ENCODE data around the gene FCRL1. TPM values are rescaled to one million over a fixed set of nuclear protein-coding genes. Genes with fewer than 3 reads are reported as not detected.

The FCRL1 gene
- total RNA-seq, 1 experiment from 2014 or later: not detected

DNA sequence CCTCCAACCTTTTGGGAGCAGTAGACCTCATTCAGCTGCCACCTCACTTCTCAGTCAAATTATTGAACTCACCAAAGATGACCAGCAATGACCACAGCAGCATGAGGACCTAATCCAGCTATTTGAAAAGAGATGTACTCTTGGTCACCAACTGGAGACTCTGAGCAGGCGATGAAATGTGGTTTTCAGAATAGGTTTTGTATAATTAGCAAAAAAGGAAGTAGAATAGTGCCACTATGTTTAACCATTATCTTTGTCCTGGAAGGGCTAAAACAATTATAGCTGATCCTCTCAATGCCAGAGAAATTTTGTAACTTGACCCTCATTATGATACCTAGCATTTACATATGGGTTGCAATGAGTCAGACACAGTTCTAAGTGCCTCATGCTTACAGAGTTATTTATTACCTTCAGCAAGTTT lies 42.9 kb downstream of the FCRL1 start, which contains the start of gene FCRL2:
Gene FCRL2 (minus strand): TSS at position 162 of the 421 bp plus-strand sequence. CDS start 59 bp downstream, at position 103.
- TF ChIP-seq, protein P1, sequence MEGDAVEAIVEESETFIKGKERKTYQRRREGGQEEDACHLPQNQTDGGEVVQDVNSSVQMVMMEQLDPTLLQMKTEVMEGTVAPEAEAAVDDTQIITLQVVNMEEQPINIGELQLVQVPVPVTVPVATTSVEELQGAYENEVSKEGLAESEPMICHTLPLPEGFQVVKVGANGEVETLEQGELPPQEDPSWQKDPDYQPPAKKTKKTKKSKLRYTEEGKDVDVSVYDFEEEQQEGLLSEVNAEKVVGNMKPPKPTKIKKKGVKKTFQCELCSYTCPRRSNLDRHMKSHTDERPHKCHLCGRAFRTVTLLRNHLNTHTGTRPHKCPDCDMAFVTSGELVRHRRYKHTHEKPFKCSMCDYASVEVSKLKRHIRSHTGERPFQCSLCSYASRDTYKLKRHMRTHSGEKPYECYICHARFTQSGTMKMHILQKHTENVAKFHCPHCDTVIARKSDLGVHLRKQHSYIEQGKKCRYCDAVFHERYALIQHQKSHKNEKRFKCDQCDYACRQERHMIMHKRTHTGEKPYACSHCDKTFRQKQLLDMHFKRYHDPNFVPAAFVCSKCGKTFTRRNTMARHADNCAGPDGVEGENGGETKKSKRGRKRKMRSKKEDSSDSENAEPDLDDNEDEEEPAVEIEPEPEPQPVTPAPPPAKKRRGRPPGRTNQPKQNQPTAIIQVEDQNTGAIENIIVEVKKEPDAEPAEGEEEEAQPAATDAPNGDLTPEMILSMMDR (conservative IDR thresholded peaks at IDR 0.05): no peak
- Histone ChIP-seq H2AFZ (ENCODE audit: low read length) (no peak within 1 kb of the TSS), H3K27ac (ENCODE audit: insufficient read length, low read depth, low read length) (no peak within 1 kb of the TSS), H3K23ac (ENCODE audit: insufficient read length, low read depth, low read length) (no peak within 1 kb of the TSS), H2BK5ac (ENCODE audit: insufficient read length, low read length) (no peak within 1 kb of the TSS), H3K56ac (ENCODE audit: insufficient read length, low read depth, low read length) (no peak within 1 kb of the TSS), H2AK5ac (ENCODE audit: insufficient read length, low read length) (no peak within 1 kb of the TSS), H4K91ac (ENCODE audit: insufficient read length, low read depth, low read length) (no peak within 1 kb of the TSS), H2BK120ac (ENCODE audit: low read depth, low read length, poor library complexity, severe bottlenecking) (no peak within 1 kb of the TSS), H2BK15ac (ENCODE audit: low read depth, low read length) (no peak within 1 kb of the TSS), H4K8ac (replicated peaks; ENCODE audit: insufficient read length, low read depth, low read length) (no peak within 1 kb of the TSS), H3K9ac (ENCODE audit: extremely low read depth, insufficient read length, low read length) (no peak within 1 kb of the TSS), H3K9me3 (ENCODE audit: control insufficient read depth, low read depth, low read length) (no peaks in the 10 kb centered on the region), H3K14ac (ENCODE audit: insufficient read depth, low read length) (no peak within 1 kb of the TSS; the same call in 1 of the 2 replicates), H4K20me1 (ENCODE audit: control insufficient read depth, insufficient read depth, insufficient read length) (no peaks in the 10 kb centered on the region), H3K4me2 (ENCODE audit: insufficient read depth, insufficient read length, low read length) (no peak within 1 kb of the TSS), H3K18ac (ENCODE audit: insufficient read length, low read depth, low read length) (no peak within 1 kb of the TSS), H3K27me3 (ENCODE audit: insufficient read depth, low read length) (no peaks in the 10 kb centered on the region), H3K23me2 (ENCODE audit: insufficient read length, low read depth, low read length, poor library complexity, severe bottlenecking) (no peaks in the 10 kb centered on the region), H3K79me2 (ENCODE audit: insufficient read depth, low read length) (no peaks in the 10 kb centered on the region), H2BK12ac (ENCODE audit: insufficient read length, low read depth, low read length) (no peak within 1 kb of the TSS), H3K4me1 (ENCODE audit: insufficient read depth, low read length) (peaks cover 3% of the 10 kb centered on the region; the same call in 1 of the 2 replicates), H3T11ph (ENCODE audit: low read length) (no peak within 1 kb of the TSS), H4K5ac (ENCODE audit: insufficient read length, low read depth, low read length) (no peak within 1 kb of the TSS), H3K4ac (ENCODE audit: low read depth, low read length) (no peak within 1 kb of the TSS), H2BK20ac (ENCODE audit: low read depth, low read length, poor library complexity, severe bottlenecking) (no peak within 1 kb of the TSS), H3K79me1 (ENCODE audit: insufficient read depth, low read depth, low read length, poor library complexity, severe bottlenecking) (no peaks in the 10 kb centered on the region)
- WGBS (ENCODE audit: extremely low coverage, insufficient read length, low lambda C conversion rate): no CpG with 5 or more reads among the region's 1 CpG
- no peaks in the 10 kb centered on the region for H3K9me3 Mint-ChIP-seq
- DNase-seq: no peak
- H3K4me1 Mint-ChIP-seq: peaks cover 12 to 13% of the 10 kb centered on the region in 2 experiments
- H3K27me3 Mint-ChIP-seq (ENCODE audit: low read depth): no peaks in the 10 kb centered on the region; the same call in 1 of the 2 replicates
- no peak within 1 kb of the TSS for H3K4me3 Mint-ChIP-seq
- H3K36me3 Mint-ChIP-seq (ENCODE audit: insufficient read depth in 1 of 3, low read depth in 3 of 3): no peaks in the 10 kb centered on the region
- no peak within 1 kb of the TSS for H3K27ac Mint-ChIP-seq

Data from H9 (cell line).